ENCODE data around the gene AMFR.
"Not testable (repeated sequence)": the region's sequence is repeated elsewhere in the genome, so short reads cannot be mapped to it uniquely, and the experiment has no call there.

The AMFR gene

GRCh38 chr16:56423584-56424403 lies 1.6 kb downstream of the AMFR start:
- no peak for DNase-seq (ENCODE audit: low read depth)

GRCh38 chr16:56422896-56423441 lies 2.4 kb downstream of the AMFR start:
- DNase-seq (ENCODE audit: low read depth), result no peak

- no peak for DNase-seq (ENCODE audit: low read depth)
These were observed 3.2 kb downstream of the AMFR start for GRCh38 chr16:56421976-56422669.

- no peak for DNase-seq (ENCODE audit: low read depth)
These were observed 4.0 kb downstream of the AMFR start for GRCh38 chr16:56421313-56421712.

- DNase-seq (ENCODE audit: low read depth), result no peak
These were observed 4.7 kb downstream of the AMFR start for GRCh38 chr16:56420613-56421012.

- no peak for DNase-seq (ENCODE audit: low read depth)
These were observed 5.4 kb downstream of the AMFR start for GRCh38 chr16:56419740-56420548.

- DNase-seq (ENCODE audit: low read depth), result no peak
These were observed 8.2 kb downstream of the AMFR start for GRCh38 chr16:56417138-56417537.

- DNase-seq (ENCODE audit: low read depth), result no peak
These were observed 9.5 kb downstream of the AMFR start for GRCh38 chr16:56415875-56416274.

GRCh38 chr16:56414366-56414765 lies 11.0 kb downstream of the AMFR start:
- no peak for DNase-seq (ENCODE audit: low read depth)

GRCh38 chr16:56413381-56413780 lies 12.0 kb downstream of the AMFR start:
- DNase-seq (ENCODE audit: low read depth), result no peak

GRCh38 chr16:56411624-56412023 lies 13.7 kb downstream of the AMFR start:
- DNase-seq (ENCODE audit: low read depth), result no peak

GRCh38 chr16:56411123-56411522 lies 14.2 kb downstream of the AMFR start:
- DNase-seq (ENCODE audit: low read depth), result no peak

- DNase-seq (ENCODE audit: low read depth), result no peak
These were observed 16.1 kb downstream of the AMFR start for GRCh38 chr16:56409195-56409594.

- no peak for DNase-seq (ENCODE audit: low read depth)
These were observed 16.8 kb downstream of the AMFR start for GRCh38 chr16:56408379-56409098.

- no peak for DNase-seq (ENCODE audit: low read depth)
These were observed 19.2 kb downstream of the AMFR start for GRCh38 chr16:56405977-56406672.

- no peak for DNase-seq (ENCODE audit: low read depth)
These were observed 23.9 kb downstream of the AMFR start for GRCh38 chr16:56401482-56401881.

- DNase-seq (ENCODE audit: low read depth), result no peak
These were observed 24.9 kb downstream of the AMFR start for GRCh38 chr16:56400458-56400857.

- DNase-seq (ENCODE audit: low read depth), result no peak
These were observed 25.9 kb downstream of the AMFR start for GRCh38 chr16:56399486-56399885.

- no peak for DNase-seq (ENCODE audit: low read depth)
These were observed 26.3 kb downstream of the AMFR start for GRCh38 chr16:56399047-56399446.

GRCh38 chr16:56396724-56397123 lies 28.6 kb downstream of the AMFR start:
- not testable (repeated sequence) for DNase-seq (ENCODE audit: low read depth)

GRCh38 chr16:56389554-56389953 lies 35.8 kb downstream of the AMFR start:
- no peak for DNase-seq (ENCODE audit: low read depth)

All from activated T-helper 1 cell treated with Interleukin-2 at 50 U/mL for 16 hours (primary cell).